Activated CD8-positive, alpha-beta T cell treated with anti-CD3 and anti-CD28 coated beads for 36 hours (primary cell): ENCODE results near the gene MORC3. TPM values are rescaled to one million over a fixed set of nuclear protein-coding genes. Genes with fewer than 3 reads are reported as not detected.
A peak's percentile ranks its signal among the peaks of the same experiment; 100 is the strongest.
"Not testable (repeated sequence)": the region's sequence is repeated elsewhere in the genome, so short reads cannot be mapped to it uniquely, and the experiment has no call there.

Experiments
- ATAC-seq: fragments of 200-7000 bp; cut with Tn5 transposase; one replicate; pipeline ENCODE4 v1.10.0; 2021; ENCODE audit warnings: mild to moderate bottlenecking, moderate library complexity
- CTCF ChIA-PET: fragments of 350-600 bp; sonication (Branson Sonifier 250); formaldehyde crosslinking; loops from one replicate; lab custom pipeline; 2021; ENCODE audit warnings: antibody characterized with exemption; lab: Charles Lee
- POLR2A ChIA-PET: fragments of 350-600 bp; sonication (Branson Sonifier 250); formaldehyde crosslinking; loops from one replicate; lab custom pipeline; 2021; ENCODE audit warnings: antibody characterized with exemption; lab: Charles Lee
- DNase-seq: peaks from one replicate; pipeline ENCODE4 v3.0.0-alpha.2; 2020
- H3K27ac Mint-ChIP-seq: one replicate; pipeline ENCODE4 v1.8.0; 2021; ENCODE audit warnings: mild to moderate bottlenecking, mixed read lengths
- H3K27me3 Mint-ChIP-seq: one replicate; pipeline ENCODE4 v1.8.0; 2021; ENCODE audit warnings: mixed read lengths
- H3K36me3 Mint-ChIP-seq: one replicate; pipeline ENCODE4 v1.8.0; 2021; ENCODE audit warnings: low read depth, mixed read lengths
- H3K4me1 Mint-ChIP-seq: one replicate; pipeline ENCODE4 v1.8.0; 2021; ENCODE audit warnings: low read depth, mixed read lengths
- H3K4me3 Mint-ChIP-seq: one replicate; pipeline ENCODE4 v1.8.0; 2021; ENCODE audit warnings: mild to moderate bottlenecking, moderate library complexity, mixed read lengths
- H3K9me3 Mint-ChIP-seq: one replicate; pipeline ENCODE4 v1.8.0; 2021; ENCODE audit warnings: mixed read lengths
- CTCF ChIP-seq: fragments of 200-600 bp; IDR thresholded peaks from one replicate; pipeline ENCODE4 v1.8.0; 2022; ENCODE audit warnings: antibody characterized with exemption, mild to moderate bottlenecking
- intact Hi-C: fragments of 100-400 bp; cut with micrococcal nuclease; formaldehyde crosslinking; loops from one replicate; pipeline ENCODE4 v1.10.0; 2022
- total RNA-seq, 2 experiments: library from RNA; stranded (reverse); gene quantifications; one replicate each; pipeline ENCODE4 v1.2.3, GENCODE V29; 2021

Gene MORC3
- total RNA-seq, 2 experiments from 2014 or later = 20.4 to 20.7 TPM

DNA sequence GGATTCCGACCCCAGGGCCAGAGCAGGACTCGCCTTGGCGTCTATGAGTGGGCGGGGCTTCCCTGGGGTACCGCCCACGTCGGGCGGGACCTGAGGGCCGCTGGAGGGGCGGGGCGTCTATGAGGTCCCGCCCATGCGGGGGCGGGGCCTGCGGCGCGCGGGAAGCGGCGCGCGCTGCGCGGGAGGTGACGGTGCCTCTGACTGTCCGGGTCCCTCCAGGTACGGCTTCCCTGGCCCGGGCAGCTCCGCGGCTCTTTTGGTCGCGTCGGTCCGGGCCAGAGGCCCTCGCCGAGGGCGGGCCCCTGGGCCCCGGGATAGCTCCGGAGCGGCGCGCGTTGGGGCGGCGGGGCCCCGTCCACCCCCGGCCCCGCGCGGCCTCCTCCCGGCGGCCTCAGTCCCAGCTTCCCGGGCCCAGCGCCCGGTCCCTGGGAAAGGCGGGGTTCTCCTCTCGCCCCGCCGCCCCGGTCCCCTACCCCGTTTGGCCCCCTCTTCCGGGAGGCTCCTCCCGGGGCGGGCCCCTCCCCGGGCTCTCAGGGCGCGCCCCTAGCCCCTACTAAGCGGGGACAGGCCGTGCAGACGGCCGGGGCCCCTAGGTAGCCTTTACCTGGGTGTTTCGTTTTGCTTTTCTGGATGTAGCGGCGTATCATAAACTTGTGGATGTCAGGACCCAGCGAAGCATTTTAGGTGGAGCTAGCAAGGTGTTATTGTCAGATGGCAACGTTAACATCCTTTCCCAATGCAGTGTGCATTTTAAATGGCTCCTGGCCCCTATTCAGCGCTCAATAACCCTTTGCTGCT is 65.4 kb downstream of the MORC3 start, which contains the start of gene CHAF1B:
Gene CHAF1B (plus strand): TSS at position 160 of the 798 bp plus-strand sequence. CDS start 745 bp downstream, outside the sequence.
- DNase-seq = peak; percentile 88
- POLR2A ChIA-PET = interaction anchor here (0.9 to 1.6 kb wide), 4 partner anchors 16 to 66 kb away, joined by 3 read pairs; partner anchors contain the start of gene MORC3

DNA sequence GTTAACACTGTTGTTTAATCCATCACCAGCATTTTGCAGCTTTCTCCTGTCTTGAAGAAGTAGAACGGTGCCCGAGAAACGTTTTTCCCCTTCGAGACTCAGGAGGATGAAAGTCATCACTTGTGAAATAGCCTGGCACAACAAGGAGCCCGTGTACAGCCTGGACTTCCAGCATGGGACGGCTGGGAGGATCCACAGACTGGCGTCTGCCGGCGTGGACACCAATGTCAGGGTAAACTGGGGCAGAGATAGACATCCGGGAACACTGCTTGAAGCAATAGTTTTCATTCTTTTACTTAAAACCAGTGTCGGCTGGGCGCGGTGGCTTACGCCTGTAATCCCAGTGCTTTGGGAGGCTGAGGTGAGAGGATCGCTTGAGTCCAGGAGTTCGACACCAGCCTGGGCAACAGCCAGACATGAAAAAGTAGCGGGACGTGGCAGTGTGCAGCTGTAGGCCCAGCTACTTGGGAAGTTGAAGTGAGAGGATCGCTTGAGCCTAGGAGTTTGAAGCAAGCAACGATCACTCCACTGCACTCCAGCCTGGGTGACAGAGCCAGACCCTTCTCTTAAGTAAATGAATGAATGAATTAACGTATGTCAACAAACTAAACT is 66.1 kb downstream of the MORC3 start:
- Mint-ChIP-seq H3K4me1 (peaks cover 18% of the 10 kb centered on the region), H3K27me3 (no peaks in the 10 kb centered on the region), H3K4me3 (peak overlapping the region; percentile 84), H3K27ac (peak overlapping the region; percentile 77), H3K9me3 (no peaks in the 10 kb centered on the region), H3K36me3 (peaks cover 33% of the 10 kb centered on the region)
- no peak for DNase-seq
- TF ChIP-seq CTCF = no peak
- ChIA-PET CTCF (no interaction called here), POLR2A (interaction anchor here (1.4 kb wide), 1 partner anchor 48 kb away, joined by 3 read pairs; no protein-coding TSS in a partner anchor)
- intact Hi-C loops = no loop called here
- ATAC-seq = no peak

More for the DNA sequence above, 65.4 kb downstream of the MORC3 start, which contains the start of gene CHAF1B:
- intact Hi-C loops = no loop called here
- Mint-ChIP-seq H3K27me3 (no peaks in the 10 kb centered on the region), H3K4me1 (peaks cover 18% of the 10 kb centered on the region), H3K27ac (peak within 1 kb of the TSS; percentile 77), H3K9me3 (no peaks in the 10 kb centered on the region), H3K36me3 (peaks cover 29% of the 10 kb centered on the region), H3K4me3 (peak within 1 kb of the TSS; percentile 84)
- CTCF ChIA-PET = no interaction called here
- no peak for TF ChIP-seq CTCF
- ATAC-seq = peak; percentile 98

- H3K27ac Mint-ChIP-seq = no peak overlapping the region
- TF ChIP-seq CTCF = no peak
- ChIA-PET CTCF (interaction anchor here (1.2 to 1.8 kb wide), 2 partner anchors 12 to 246 kb away, joined by 4 read pairs; no protein-coding TSS in a partner anchor), POLR2A (interaction anchor here (0.6 to 1.3 kb wide), 2 partner anchors 10 to 11 kb away, joined by 3 to 4 read pairs; no protein-coding TSS in a partner anchor)
- intact Hi-C loops = no loop called here
- H3K9me3 Mint-ChIP-seq = peaks cover 4% of the 10 kb centered on the region
- peaks cover 15% of the 10 kb centered on the region for H3K4me1 Mint-ChIP-seq
- peaks cover 47% of the 10 kb centered on the region for H3K36me3 Mint-ChIP-seq
- H3K4me3 Mint-ChIP-seq = no peak overlapping the region
- no peak for DNase-seq
- no peak for ATAC-seq
- H3K27me3 Mint-ChIP-seq = no peaks in the 10 kb centered on the region
These were observed 68.1 kb downstream of the MORC3 start for GRCh38 chr21:36388096-36388495.

- peaks cover 15% of the 10 kb centered on the region for H3K4me1 Mint-ChIP-seq
- no peaks in the 10 kb centered on the region for H3K27me3 Mint-ChIP-seq
- peaks cover 4% of the 10 kb centered on the region for H3K9me3 Mint-ChIP-seq
- no peak overlapping the region for H3K27ac Mint-ChIP-seq
- DNase-seq (no peak), ATAC-seq (no peak)
- ChIA-PET CTCF (interaction anchor here (0.6 to 1.8 kb wide), 5 partner anchors 12 to 248 kb away, joined by 3 to 4 read pairs (median 3); no protein-coding TSS in a partner anchor), POLR2A (interaction anchor here (1.3 kb wide), 1 partner anchor 9 kb away, joined by 4 read pairs; no protein-coding TSS in a partner anchor)
- no peak for TF ChIP-seq CTCF
- intact Hi-C loops = no loop called here
- H3K36me3 Mint-ChIP-seq = peaks cover 50% of the 10 kb centered on the region
- H3K4me3 Mint-ChIP-seq = no peak overlapping the region
These were observed 68.8 kb downstream of the MORC3 start for GRCh38 chr21:36388835-36389234.

- H3K36me3 Mint-ChIP-seq = peaks cover 57% of the 10 kb centered on the region
- DNase-seq, H3K4me3 Mint-ChIP-seq, H3K27me3 Mint-ChIP-seq, H3K27ac Mint-ChIP-seq, H3K4me1 Mint-ChIP-seq, H3K9me3 Mint-ChIP-seq, intact Hi-C loops, ATAC-seq: not testable (repeated sequence)
- POLR2A ChIA-PET = interaction anchor here (0.7 to 1.0 kb wide), 2 partner anchors 11 to 158 kb away, joined by 3 read pairs; no protein-coding TSS in a partner anchor
- CTCF ChIA-PET = interaction anchor here (1.2 kb wide), 1 partner anchor 11 kb away, joined by 3 read pairs; no protein-coding TSS in a partner anchor
These were observed 71.7 kb downstream of the MORC3 start for GRCh38 chr21:36391649-36392048.
